Central memory CD8-positive, alpha-beta T cell (primary cell): ENCODE measurements around the gene GTF2F1.

Source experiments
- ATAC-seq: fragments of 150-1000 bp; cut with Tn5 transposase; replicated peaks from 2 replicates; pipeline ENCODE4 v1.10.0; 2022; ENCODE audit warnings: mild to moderate bottlenecking, moderate FRiP score, moderate number of reproducible peaks; ENCODE audit not compliant: poor library complexity, severe bottlenecking; ENCODE audit errors: extremely low read depth
- DNase-seq, 2 donors: peaks; one replicate each; pipeline ENCODE4 v3.0.0; 2021; ENCODE audit warnings: low spot score in 2 of 2
- H3K27ac Mint-ChIP-seq: one replicate; pipeline ENCODE4 v1.8.0; 2022; ENCODE audit warnings: low read depth, mild to moderate bottlenecking, moderate library complexity, mixed read lengths
- H3K27me3 Mint-ChIP-seq: one replicate; pipeline ENCODE4 v1.8.0; 2022; ENCODE audit warnings: mixed read lengths
- H3K36me3 Mint-ChIP-seq: one replicate; pipeline ENCODE4 v1.8.0; 2022; ENCODE audit warnings: mild to moderate bottlenecking, moderate library complexity, mixed read lengths; ENCODE audit not compliant: insufficient read depth
- H3K4me1 Mint-ChIP-seq: one replicate; pipeline ENCODE4 v1.8.0; 2022; ENCODE audit warnings: mixed read lengths
- H3K4me3 Mint-ChIP-seq: one replicate; pipeline ENCODE4 v1.8.0; 2022; ENCODE audit warnings: mild to moderate bottlenecking, moderate library complexity, mixed read lengths
- H3K9me3 Mint-ChIP-seq: one replicate; pipeline ENCODE4 v1.8.0; 2022; ENCODE audit warnings: mixed read lengths

The GTF2F1 gene

DNA sequence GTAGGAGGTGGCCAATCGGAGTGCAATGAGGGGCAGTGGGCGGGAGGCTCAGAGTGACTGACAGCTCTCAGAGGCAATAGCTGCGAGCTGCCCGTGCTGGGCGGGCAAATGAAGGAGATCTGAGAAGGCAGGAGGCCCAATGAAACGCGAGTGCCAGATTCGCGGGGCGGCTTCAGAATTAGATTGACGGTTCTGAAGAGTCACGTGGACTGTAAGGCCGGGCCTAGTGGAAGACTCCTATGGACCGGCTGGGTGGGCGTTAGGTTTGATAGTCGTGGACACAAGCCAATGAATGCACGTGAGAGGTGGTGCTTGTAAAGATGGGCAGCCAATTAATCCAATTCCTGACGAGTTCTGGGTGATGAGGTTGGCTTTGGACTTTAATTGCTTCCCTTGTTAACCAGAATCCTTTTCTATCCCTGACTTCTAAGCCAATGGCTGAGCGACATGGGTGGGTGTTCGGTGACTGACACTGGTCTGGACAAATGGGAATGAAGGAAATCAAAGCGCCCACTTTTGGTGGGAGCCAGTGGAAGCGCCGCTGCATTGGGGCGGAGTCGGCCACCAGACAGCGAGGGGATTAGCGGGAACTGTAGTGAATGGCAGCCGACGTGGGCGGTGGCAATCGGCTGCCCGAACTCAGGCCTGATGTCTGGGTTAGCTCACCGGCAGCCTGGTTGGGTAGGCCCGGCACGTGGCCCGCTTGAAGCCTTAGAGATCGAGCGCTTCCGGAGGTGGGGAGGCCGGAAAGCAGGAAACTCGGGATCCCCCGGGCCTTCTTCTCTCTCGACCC is 32.2 kb upstream of the GTF2F1 start:
- ATAC-seq: peak; percentile 91
- H3K27ac Mint-ChIP-seq: peak overlapping the region; percentile 72
- peak overlapping the region; percentile 69 for H3K4me3 Mint-ChIP-seq
- H3K4me1 Mint-ChIP-seq: peaks cover 37% of the 10 kb centered on the region
- no peaks in the 10 kb centered on the region for H3K27me3 Mint-ChIP-seq
- peaks cover 15% of the 10 kb centered on the region for H3K36me3 Mint-ChIP-seq
- DNase-seq: peak; percentile 92 to 100
- H3K9me3 Mint-ChIP-seq: no peaks in the 10 kb centered on the region

DNA sequence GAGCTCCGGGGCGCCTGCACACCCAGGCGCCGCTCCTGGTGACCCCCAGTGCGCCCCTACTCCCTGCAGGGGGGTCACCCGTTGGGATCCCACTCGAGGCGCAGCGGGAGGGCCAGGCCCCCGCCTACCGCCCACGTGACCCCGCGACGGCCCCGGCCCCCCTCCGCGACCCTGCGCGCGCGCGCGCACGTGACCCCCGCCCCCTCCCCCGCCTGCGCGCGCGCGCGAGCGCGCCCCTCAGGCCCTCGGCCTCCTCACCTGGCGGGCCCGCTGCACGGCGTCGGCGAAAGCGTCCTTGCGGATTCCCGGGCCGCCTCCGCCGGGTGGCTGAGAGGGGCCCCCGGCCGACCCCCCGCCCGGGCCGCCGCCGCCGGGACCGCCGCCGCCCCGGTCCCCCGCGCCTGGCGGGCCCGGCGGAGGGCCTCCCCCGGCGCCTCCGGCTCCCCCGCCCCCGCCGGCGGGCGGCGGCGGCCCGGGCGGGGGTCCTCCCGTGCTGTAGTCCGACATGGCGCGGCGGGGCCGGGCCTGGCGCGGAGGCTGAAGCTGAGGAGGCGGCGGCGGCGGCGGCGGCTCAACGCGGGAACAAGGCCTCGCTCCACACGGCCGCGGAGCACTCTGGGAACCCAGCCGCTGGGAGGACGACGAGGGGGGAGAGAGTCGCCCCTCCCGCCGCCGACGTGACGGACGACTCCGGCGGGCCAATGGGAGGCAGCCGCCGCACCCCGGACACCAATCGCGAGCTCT is 31.4 kb upstream of the GTF2F1 start, which contains the start of gene KHSRP:
Gene KHSRP, minus strand, starts transcription at position 617 of the 744 bp plus-strand sequence. Its CDS starts 110 bp downstream, at position 507.
- Mint-ChIP-seq H3K9me3 (no peaks in the 10 kb centered on the region), H3K36me3 (peaks cover 17% of the 10 kb centered on the region), H3K4me1 (peaks cover 37% of the 10 kb centered on the region), H3K27ac (peak within 1 kb of the TSS; percentile 72), H3K27me3 (no peaks in the 10 kb centered on the region), H3K4me3 (peak within 1 kb of the TSS; percentile 78)
- no peak for ATAC-seq
- no peak for DNase-seq

DNA sequence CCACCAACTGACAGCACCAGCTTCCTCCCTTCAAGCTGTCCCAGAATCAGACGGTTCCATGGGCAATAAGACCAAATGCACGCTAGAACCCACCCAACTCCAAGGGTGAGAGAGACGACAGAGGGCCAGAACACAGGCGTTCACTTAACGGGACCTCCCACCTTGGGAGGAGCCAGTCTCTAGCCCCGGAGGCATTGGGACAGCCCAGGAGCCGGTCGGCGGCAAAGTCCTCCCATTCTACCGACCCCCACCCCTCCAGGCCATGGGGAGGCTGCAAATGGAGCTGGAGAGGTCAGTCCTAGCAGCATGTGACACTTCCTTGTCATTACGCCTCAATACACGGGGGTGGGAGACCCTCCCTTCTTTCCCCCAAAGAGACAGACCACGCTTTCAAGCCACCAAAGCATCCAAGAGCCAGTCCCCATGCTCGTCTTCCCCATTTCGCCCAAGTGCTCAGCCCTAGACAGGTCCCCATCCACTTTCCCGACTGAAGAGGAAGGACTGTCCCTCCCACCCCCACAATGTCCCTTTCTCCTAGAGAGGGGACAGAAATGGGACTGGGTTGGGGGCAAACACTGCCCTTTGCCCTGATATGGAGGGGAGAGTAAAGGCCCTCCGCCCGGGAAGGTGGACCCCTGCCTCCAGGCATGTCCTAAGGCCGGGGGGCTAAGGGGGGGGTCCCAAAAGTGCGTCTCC is 30.7 kb upstream of the GTF2F1 start:
- peaks cover 37% of the 10 kb centered on the region for H3K4me1 Mint-ChIP-seq
- H3K9me3 Mint-ChIP-seq: no peaks in the 10 kb centered on the region
- H3K36me3 Mint-ChIP-seq: peaks cover 18% of the 10 kb centered on the region
- no peak for DNase-seq
- no peak for ATAC-seq
- peak overlapping the region; percentile 48 for H3K27ac Mint-ChIP-seq
- H3K27me3 Mint-ChIP-seq: no peaks in the 10 kb centered on the region
- H3K4me3 Mint-ChIP-seq: peak overlapping the region; percentile 78

DNA sequence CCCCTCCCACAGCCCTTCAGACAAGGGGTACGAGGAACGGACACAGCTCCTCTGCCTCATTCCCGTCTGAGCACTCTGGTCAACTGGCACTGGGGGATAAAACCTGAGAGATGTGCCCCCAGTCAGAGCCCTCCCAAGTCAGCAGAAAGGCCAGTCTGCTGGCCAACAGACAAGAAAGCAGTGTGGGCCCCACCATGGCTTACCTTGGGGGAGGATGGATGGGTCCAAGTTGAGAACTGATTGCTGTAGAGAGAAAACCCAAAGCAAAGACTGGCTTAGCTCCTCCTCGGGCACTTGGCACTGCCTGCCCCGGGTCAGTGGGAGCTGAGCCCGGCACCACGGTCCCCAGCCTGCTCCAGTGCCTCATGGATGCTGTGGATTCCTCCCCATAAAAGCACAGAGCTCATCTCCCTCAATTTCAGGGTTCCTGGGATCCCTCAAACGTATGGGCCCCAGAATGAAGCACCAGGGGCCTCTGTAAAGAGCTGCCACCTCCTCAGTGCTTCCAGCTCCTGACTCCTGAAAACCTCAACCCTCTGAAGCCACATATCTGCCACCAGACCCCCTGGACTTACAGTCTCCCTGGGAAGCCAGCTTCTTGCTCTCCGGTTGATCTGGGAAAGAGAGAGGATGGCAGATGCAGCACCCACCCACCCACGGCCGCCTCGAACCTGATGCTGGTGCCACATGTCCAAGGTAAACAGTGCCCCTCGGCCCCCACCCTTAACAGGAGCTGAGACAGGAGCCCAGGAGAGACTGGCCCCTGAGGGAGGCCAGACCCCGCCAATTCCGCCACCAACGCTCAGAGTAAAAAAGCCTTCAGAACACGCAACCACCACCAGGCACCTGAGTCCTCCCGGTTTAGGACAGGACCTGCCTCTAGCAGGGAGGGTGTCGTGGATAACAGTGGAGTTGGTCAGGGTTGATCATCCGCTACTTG is 28.4 kb upstream of the GTF2F1 start:
- DNase-seq (no peak), ATAC-seq (no peak)
- H3K4me1 Mint-ChIP-seq: peaks cover 37% of the 10 kb centered on the region
- no peak overlapping the region for H3K4me3 Mint-ChIP-seq
- peaks cover 27% of the 10 kb centered on the region for H3K36me3 Mint-ChIP-seq
- H3K27me3 Mint-ChIP-seq: no peaks in the 10 kb centered on the region
- no peaks in the 10 kb centered on the region for H3K9me3 Mint-ChIP-seq
- H3K27ac Mint-ChIP-seq: no peak overlapping the region

DNA sequence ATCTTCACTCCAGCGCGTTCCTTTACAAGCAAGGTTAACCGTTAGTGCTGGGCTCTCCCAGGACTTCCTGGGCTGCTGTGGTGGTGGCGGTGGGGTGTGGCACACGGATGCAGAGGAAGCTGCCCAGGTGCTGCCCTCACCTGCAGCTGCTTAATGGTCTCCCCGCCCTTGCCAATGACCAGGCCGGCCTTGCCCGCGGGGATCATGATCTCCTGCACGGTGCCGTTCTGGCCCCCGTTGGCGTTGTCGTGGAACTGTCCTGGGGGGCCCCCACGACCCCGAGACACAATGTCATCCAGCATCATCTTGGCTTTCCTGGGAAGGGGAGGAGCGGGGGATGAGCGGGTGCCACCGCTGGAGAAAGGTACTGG is 25.6 kb upstream of the GTF2F1 start:
- no peak overlapping the region for H3K27ac Mint-ChIP-seq
- H3K27me3 Mint-ChIP-seq: no peaks in the 10 kb centered on the region
- H3K36me3 Mint-ChIP-seq: peaks cover 38% of the 10 kb centered on the region
- no peak for DNase-seq
- H3K4me1 Mint-ChIP-seq: peaks cover 22% of the 10 kb centered on the region
- H3K9me3 Mint-ChIP-seq: no peaks in the 10 kb centered on the region
- no peak overlapping the region for H3K4me3 Mint-ChIP-seq
- ATAC-seq: no peak

DNA sequence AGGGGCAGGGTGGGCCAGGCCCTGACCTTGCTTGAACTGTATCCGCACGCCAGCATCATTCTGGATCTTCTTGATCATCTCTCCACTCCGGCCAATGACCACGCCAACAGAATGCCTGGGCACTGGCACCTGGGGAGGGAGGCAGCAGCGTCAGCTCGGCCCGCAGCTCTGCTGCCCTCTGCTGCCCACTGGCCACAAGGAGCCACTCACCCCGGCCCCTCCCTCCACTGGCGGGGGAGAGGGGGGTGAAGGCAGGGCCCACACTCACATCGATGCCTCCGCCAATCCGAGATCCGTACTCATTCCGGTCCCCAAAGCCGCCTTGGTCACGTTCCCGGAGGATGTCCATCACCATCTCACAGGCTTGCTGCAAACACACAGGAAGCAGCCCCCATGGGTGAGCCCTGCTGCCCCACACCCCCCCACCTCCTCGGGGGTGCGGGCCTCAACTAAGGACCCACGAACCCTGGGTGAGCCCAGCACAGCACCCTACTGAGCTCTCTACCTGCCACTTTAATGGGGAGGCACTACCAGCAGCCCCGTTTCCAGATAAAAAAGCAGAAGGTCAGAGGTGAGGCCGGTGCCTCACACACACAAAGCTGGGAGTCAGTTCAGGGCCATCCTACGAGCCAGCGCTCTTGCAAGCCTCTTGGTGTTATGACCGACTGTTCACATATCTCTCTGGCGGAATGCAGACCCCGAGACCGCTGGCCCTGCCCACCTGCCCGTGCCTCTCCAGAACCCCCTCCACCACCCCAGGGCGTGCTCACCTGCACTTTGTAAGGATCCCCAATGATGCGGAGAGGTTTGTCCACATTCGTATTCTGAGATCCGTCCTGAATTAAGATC is 25.0 kb upstream of the GTF2F1 start:
- no peak overlapping the region for H3K4me3 Mint-ChIP-seq
- no peaks in the 10 kb centered on the region for H3K9me3 Mint-ChIP-seq
- H3K27me3 Mint-ChIP-seq: no peaks in the 10 kb centered on the region
- ATAC-seq: no peak
- H3K36me3 Mint-ChIP-seq: peaks cover 38% of the 10 kb centered on the region
- H3K4me1 Mint-ChIP-seq: peaks cover 16% of the 10 kb centered on the region
- no peak for DNase-seq
- no peak overlapping the region for H3K27ac Mint-ChIP-seq

DNA sequence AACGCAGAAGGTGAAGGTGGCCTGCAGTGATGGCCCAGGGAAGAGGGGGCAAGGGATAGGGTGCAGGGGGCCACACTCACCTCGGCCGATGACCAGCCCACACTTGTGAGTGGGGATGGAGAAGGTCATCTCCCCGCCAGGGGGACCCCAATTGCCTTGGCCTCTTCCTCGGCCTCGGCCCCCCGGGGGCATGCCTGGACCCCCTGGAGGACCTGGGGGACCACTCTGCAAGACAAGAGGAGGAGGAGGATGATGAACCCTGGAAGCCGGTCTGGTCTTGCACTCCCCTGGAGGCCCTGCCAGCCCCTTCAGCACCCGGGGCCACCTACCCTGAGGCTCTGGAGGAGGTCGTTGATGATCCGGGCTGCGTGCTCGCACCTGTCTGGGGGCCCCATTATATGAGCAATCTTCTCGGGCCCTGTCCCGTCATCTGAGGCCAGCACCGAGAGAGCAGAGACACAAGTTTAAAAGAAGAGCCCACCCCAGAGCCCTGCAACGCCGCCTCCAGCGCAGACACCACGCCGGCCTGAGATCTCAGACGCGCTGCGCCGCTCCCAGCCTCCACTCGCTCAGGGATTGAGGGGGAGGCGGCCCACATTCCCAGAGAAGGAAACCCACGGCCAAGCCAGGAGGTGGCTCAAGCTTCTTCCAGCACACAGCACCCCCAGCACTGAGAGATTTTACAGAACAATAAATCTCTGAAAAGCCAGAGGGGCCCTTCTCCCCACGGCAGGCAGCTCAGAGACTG is 23.9 kb upstream of the GTF2F1 start:
- DNase-seq: no peak
- H3K27ac Mint-ChIP-seq: no peak overlapping the region
- H3K36me3 Mint-ChIP-seq: peaks cover 34% of the 10 kb centered on the region
- ATAC-seq: no peak
- no peaks in the 10 kb centered on the region for H3K9me3 Mint-ChIP-seq
- peaks cover 6% of the 10 kb centered on the region for H3K4me1 Mint-ChIP-seq
- H3K27me3 Mint-ChIP-seq: no peaks in the 10 kb centered on the region
- H3K4me3 Mint-ChIP-seq: no peak overlapping the region

DNA sequence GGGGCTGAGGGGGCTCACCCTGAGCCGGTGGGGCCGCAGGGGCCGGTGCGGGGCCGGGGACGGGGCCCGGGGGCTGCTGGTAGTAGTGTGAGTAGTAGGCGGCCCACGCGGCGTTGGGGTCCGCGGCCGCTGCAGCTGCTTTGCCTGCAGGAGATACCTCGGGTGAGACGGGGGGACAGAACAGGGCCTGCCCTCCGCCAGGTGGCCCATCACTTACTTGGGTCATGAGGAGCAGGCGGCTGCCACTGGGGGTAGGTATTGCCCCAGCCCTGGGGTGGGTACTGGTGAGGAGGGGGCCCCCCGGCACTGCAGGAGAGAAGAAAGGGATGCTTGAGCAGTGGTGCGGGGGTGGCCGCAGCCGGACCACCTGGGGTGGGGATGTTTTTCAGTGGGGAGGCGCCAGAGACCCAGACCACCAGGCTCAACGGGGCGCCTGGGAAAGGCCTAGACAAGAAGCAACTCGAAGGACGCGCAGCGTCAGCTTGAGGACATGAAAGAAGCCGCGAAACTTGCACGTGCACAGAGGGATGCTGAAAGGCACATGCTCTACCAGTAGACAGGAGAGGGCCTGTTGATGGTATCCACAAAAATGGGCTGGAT is 22.7 kb upstream of the GTF2F1 start:
- ATAC-seq (no peak), DNase-seq (no peak)
- H3K4me3 Mint-ChIP-seq: no peak overlapping the region
- no peaks in the 10 kb centered on the region for H3K9me3 Mint-ChIP-seq
- no peak overlapping the region for H3K27ac Mint-ChIP-seq
- peaks cover 6% of the 10 kb centered on the region for H3K4me1 Mint-ChIP-seq
- peaks cover 31% of the 10 kb centered on the region for H3K36me3 Mint-ChIP-seq
- no peaks in the 10 kb centered on the region for H3K27me3 Mint-ChIP-seq

DNA sequence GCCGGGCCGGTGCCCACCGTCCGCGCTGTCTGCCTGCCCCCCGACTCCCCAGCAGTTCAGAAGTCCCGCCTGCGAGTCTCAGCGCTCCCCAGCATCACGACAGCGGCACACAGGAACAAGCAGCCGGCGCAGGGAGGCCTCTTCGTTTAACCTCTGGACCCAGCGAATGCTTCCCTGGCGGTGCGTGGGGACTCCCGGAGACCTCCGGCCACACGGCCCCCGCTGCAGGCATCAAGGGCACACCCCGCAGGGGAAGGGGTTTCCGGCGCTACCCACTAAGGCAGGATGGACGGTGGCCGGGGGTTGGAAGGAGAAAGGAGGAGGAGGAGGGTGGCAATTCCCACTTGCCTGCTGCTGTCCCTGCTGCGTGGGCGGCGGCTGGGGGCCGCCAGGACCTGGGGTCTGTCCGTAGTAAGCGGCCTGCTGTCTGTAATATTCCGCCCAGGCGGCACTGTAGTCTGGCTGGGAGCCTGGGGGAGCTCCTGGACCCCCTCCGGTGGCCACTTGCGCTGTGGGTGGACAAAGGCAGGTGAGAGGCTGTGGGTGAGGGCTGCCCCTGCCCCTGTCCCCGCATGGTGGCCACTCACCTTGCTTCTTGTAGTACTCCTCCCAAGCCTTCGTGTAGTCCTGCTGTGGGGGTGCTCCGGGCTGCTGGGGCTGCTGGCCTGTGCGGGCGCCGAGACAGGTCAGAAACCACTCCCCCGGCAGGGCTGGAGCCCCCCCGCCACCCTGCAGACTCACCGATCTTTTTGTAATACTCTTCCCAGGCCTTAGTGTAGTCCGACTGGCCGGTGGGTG is 22.0 kb upstream of the GTF2F1 start:
- H3K27me3 Mint-ChIP-seq: no peaks in the 10 kb centered on the region
- no peak for DNase-seq
- H3K9me3 Mint-ChIP-seq: no peaks in the 10 kb centered on the region
- peaks cover 29% of the 10 kb centered on the region for H3K36me3 Mint-ChIP-seq
- no peak overlapping the region for H3K27ac Mint-ChIP-seq
- H3K4me3 Mint-ChIP-seq: no peak overlapping the region
- no peak for ATAC-seq
- peaks cover 4% of the 10 kb centered on the region for H3K4me1 Mint-ChIP-seq
